HepG2 (cell line): ENCODE results near the gene KL. TPM values are rescaled to one million over a fixed set of nuclear protein-coding genes. Genes with fewer than 3 reads are reported as not detected.

Experiments used
- ATAC-seq: fragments of 200-7000 bp; cut with Tn5 transposase; 3 replicates; pipeline ENCODE4 v1.9.1; 2020; ENCODE audit warnings: mild to moderate bottlenecking, moderate library complexity
- BruUV-seq: library from RNA; stranded (reverse); fragments of 400-500 nt; replicated peaks from 2 replicates; lab custom pipeline; 2021; lab: Mats Ljungman, UMichigan
- CTCF ChIA-PET: fragments of 300-600 bp; formaldehyde crosslinking; extraction: SDS; loops from one replicate; lab custom pipeline; 2021; ENCODE audit warnings: low total read pairs, inconsistent platforms, low intra/inter-chr PET ratio; lab: Yijun Ruan, JAX
- POLR2A ChIA-PET: fragments of 350-600 bp; sonication (Branson Sonifier 250); formaldehyde crosslinking; loops from one replicate; lab custom pipeline; 2020; ENCODE audit warnings: antibody characterized with exemption, inconsistent platforms; lab: Yijun Ruan, JAX
- DNase-seq: peaks from one replicate; pipeline ENCODE4 v3.0.0-alpha.2; 2015; ENCODE audit warnings: low spot score
- FAIRE-seq: peaks from 3 replicates; lab custom pipeline; 2011; peaks lifted over from hg19 to GRCh38; lab: Jason Lieb, UNC
- H2AFZ ChIP-seq: one replicate; pipeline ENCODE4 v1.6.1; 2011; ENCODE audit warnings: low read length, inconsistent platforms
- H3K27ac ChIP-seq: fragments of 300-600 bp; 3 replicates; pipeline ENCODE4 v1.8.0; 2011; ENCODE audit warnings: mixed run types, mild to moderate bottlenecking, mixed read lengths, low read length, inconsistent platforms; ENCODE audit not compliant: insufficient read depth; ENCODE audit errors: extremely low read length
- H3K27me3 ChIP-seq, 2 experiments: fragments of 200-600 bp in 1 of 2; 2 replicates in 1 of 2; 3 replicates in 1 of 2; pipeline versions ENCODE4 v1.6.0 to v1.8.0; 2011; ENCODE audit warnings: low read length in 2 of 2, mild to moderate bottlenecking in 2 of 2, moderate library complexity in 2 of 2, inconsistent platforms in 1 of 2; ENCODE audit not compliant: insufficient read depth in 2 of 2, control insufficient read depth in 1 of 2
- H3K36me3 ChIP-seq, 2 experiments: fragments of 200-600 bp in 1 of 2; replicated peaks in 1 of 2; 2 replicates in 1 of 2; 3 replicates in 1 of 2; pipeline versions ENCODE4 v1.5.1 to v1.8.0; 2011; ENCODE audit warnings: low read length in 2 of 2, inconsistent platforms in 1 of 2; ENCODE audit not compliant: insufficient read depth in 2 of 2, control insufficient read depth in 1 of 2
- H3K4me1 ChIP-seq: 2 replicates; pipeline ENCODE4 v1.5.1; 2012; ENCODE audit warnings: low read length, inconsistent platforms; ENCODE audit not compliant: insufficient read depth
- H3K4me2 ChIP-seq: 2 replicates; pipeline ENCODE4 v1.6.0; 2011; ENCODE audit warnings: low read depth, low read length, inconsistent platforms
- H3K4me3 ChIP-seq, 3 experiments: fragments of 200-600 bp in 1 of 3; sonication (generic), shearing (Covaris generic) in 1 of 3; replicated peaks in 1 of 3; 2 replicates each; pipeline ENCODE4 v1.5.1; 2011 to 2016; ENCODE audit warnings: low read length in 3 of 3, inconsistent platforms in 2 of 3, low read depth in 2 of 3, mild to moderate bottlenecking in 2 of 3, control low read depth in 1 of 3, mixed read lengths in 1 of 3; ENCODE audit not compliant: insufficient read depth in 1 of 3
- H3K79me2 ChIP-seq: one replicate; pipeline ENCODE4 v1.6.1; 2011; ENCODE audit warnings: low read length, inconsistent platforms; ENCODE audit not compliant: insufficient read depth
- H3K9ac ChIP-seq: 2 replicates; pipeline ENCODE4 v1.6.0; 2011; ENCODE audit warnings: mild to moderate bottlenecking, low read depth, low read length, inconsistent platforms; ENCODE audit not compliant: insufficient read depth
- H3K9me3 ChIP-seq: 2 replicates; pipeline ENCODE4 v1.5.1; 2012; ENCODE audit warnings: mild to moderate bottlenecking, low read length
- H4K20me1 ChIP-seq: 2 replicates; pipeline ENCODE4 v1.6.0; 2011; ENCODE audit warnings: inconsistent platforms, mild to moderate bottlenecking, low read length, moderate library complexity; ENCODE audit not compliant: insufficient read depth
- NCOR1 ChIP-seq: fragments of 200-600 bp; sonication (generic); IDR thresholded peaks from 2 replicates; pipeline ENCODE4 v1.7.0; 2017; ENCODE audit warnings: antibody characterized with exemption, low read length, borderline replicate concordance
- PHF20 ChIP-seq: sonication (generic); formaldehyde crosslinking; IDR thresholded peaks from 2 replicates; pipeline ENCODE4 v1.5.0; 2020; ENCODE audit warnings: mild to moderate bottlenecking, missing genetic modification reagents
- SOX5 ChIP-seq: IDR thresholded peaks from 2 replicates; pipeline ENCODE4 v1.6.1; 2016; ENCODE audit warnings: borderline replicate concordance
- SOX6 ChIP-seq, 2 experiments: fragments of 450-650 bp in 1 of 2; sonication (generic) in 1 of 2; formaldehyde crosslinking in 1 of 2; IDR thresholded peaks; 2 replicates each; pipeline versions ENCODE4 v1.4.0 to v1.6.1; 2017 to 2020; ENCODE audit warnings: antibody characterized with exemption in 1 of 2, mild to moderate bottlenecking in 1 of 2, missing genetic modification reagents in 1 of 2
- STAT5B ChIP-seq: sonication (generic); formaldehyde crosslinking; IDR thresholded peaks from 2 replicates; pipeline ENCODE4 v1.4.0; 2020; ENCODE audit warnings: missing genetic modification reagents
- TRIM22 ChIP-seq: fragments of 450-650 bp; IDR thresholded peaks from 2 replicates; pipeline ENCODE4 v1.6.1; 2017
- ZBTB34 ChIP-seq: sonication (generic); formaldehyde crosslinking; IDR thresholded peaks from 2 replicates; pipeline ENCODE4 v1.8.0; 2022; ENCODE audit warnings: mild to moderate bottlenecking, missing genetic modification reagents
- ZNF30 ChIP-seq: sonication (generic); formaldehyde crosslinking; IDR thresholded peaks from 2 replicates; pipeline ENCODE4 v1.5.0; 2020; ENCODE audit warnings: mild to moderate bottlenecking, missing genetic modification reagents
- ZNF549 ChIP-seq: sonication (generic); formaldehyde crosslinking; IDR thresholded peaks from 2 replicates; pipeline ENCODE4 v1.5.0; 2020; ENCODE audit warnings: missing genetic modification reagents
- ZNF652 ChIP-seq: IDR thresholded peaks from 2 replicates; pipeline ENCODE4 v1.6.1; 2016; ENCODE audit warnings: low read depth, borderline replicate concordance
- WGBS: methylation state at CpG from one replicate; pipeline ENCODE4 v1.1.6; 2017; ENCODE audit warnings: low lambda C conversion rate; 5-methylcytosine and 5-hydroxymethylcytosine counted together
- in situ Hi-C: cut with HindIII; loops from 2 replicates; pipeline ENCODE4 v1.10.0; 2017; ENCODE audit warnings: low pct_unique_long_range_greater_than_20kb; ENCODE audit not compliant: extremely low pct_ligation_motif_present
- intact Hi-C: fragments of 100-400 bp; cut with micrococcal nuclease; formaldehyde crosslinking; loops from one replicate; pipeline ENCODE4 v1.10.0; 2022; ENCODE audit not compliant: unreplicated experiment
- polyA plus RNA-seq, 8 experiments: library from polyadenylated mRNA; depleted of rRNA in 3 of 8; stranded (reverse) in 7 of 8; unstranded in 1 of 8; fragments of >200 nt; fragmentation: Illumina TruSeq in 4 of 8; extraction: Trizol in 4 of 8; gene quantifications; 2 replicates each; pipeline versions ENCODE4 v1.2.1 to v1.2.3, GENCODE V29; 2011 to 2016; ENCODE audit warnings: low read depth in 4 of 8, missing spikeins in 1 of 8, mixed read lengths in 1 of 8; ENCODE audit not compliant: insufficient read depth in 1 of 8
- total RNA-seq, 5 experiments: library from RNA; depleted of rRNA; stranded (reverse); fragments of >200 nt; fragmentation: Illumina TruSeq; extraction: Trizol; gene quantifications; 2 replicates each; pipeline ENCODE4 v1.2.3, GENCODE V29; 2016; ENCODE audit warnings: low read depth in 1 of 5

Gene KL
- total and polyA plus RNA-seq, 2 of the 13 experiments (the other 11 are each of a cell fraction or from before 2014, with no cell fraction given), result not detected

- BruUV-seq, result no TSS peak
- Histone ChIP-seq H4K20me1 (no peaks in the 10 kb centered on the region), H3K9ac (no peak overlapping the region), H3K9me3 (no peaks in the 10 kb centered on the region), H3K79me2 (no peaks in the 10 kb centered on the region), H3K4me3 (no peak overlapping the region), H3K27ac (no peak overlapping the region), H3K36me3 (no peaks in the 10 kb centered on the region), H2AFZ (no peak overlapping the region), H3K4me2 (no peak overlapping the region), H3K4me1 (no peaks in the 10 kb centered on the region), H3K27me3 (peaks cover 0 to 3% of the 10 kb centered on the region in 2 experiments; a peak in 1 of 5 replicates)
- 41% methylated on average over 14 of the region's 14 CpGs for WGBS
- ATAC-seq, result no peak
- CTCF ChIA-PET, result no interaction called here
- TF ChIP-seq ZNF30 (CRISPR knock-in tag) (no peak), NCOR1 (no peak), ZBTB34 (CRISPR knock-in tag) (no peak), PHF20 (no peak), STAT5B (CRISPR knock-in tag) (no peak), SOX6 (IDR thresholded peaks at IDR 0.05) (no peak), SOX6 (CRISPR knock-in tag; IDR thresholded peaks at IDR 0.05) (no peak), ZNF549 (no peak), SOX5 (no peak), ZNF652 (no peak), TRIM22 (no peak)
- intact Hi-C loops, result no loop called here
- POLR2A ChIA-PET, result no interaction called here
- DNase-seq, result no peak
- in situ Hi-C loops, result no loop called here
- no peak for FAIRE-seq
Measured at GRCh38 chr13:33033051-33033812, 17.0 kb downstream of the KL start.
